Activated CD8-positive, alpha-beta T cell treated with anti-CD3 and anti-CD28 coated beads, Interleukin-2, amount 10 ng/mL, durations not matched to agents 7 days and 5 days (primary cell): ENCODE measurements around the gene AGBL2. TPM values are rescaled to one million over a fixed set of nuclear protein-coding genes. Genes with fewer than 3 reads are reported as not detected.
"Not testable (repeated sequence)": the region's sequence is repeated elsewhere in the genome, so short reads cannot be mapped to it uniquely, and the experiment has no call there.

Source experiments
- ATAC-seq: fragments of 150-1000 bp; cut with Tn5 transposase; one replicate; pipeline ENCODE4 v1.10.0; 2021; ENCODE audit warnings: moderate library complexity
- CTCF ChIA-PET: fragments of 350-600 bp; sonication (Branson Sonifier 250); formaldehyde crosslinking; loops from one replicate; lab custom pipeline; 2021; ENCODE audit warnings: antibody characterized with exemption; lab: Charles Lee
- POLR2A ChIA-PET: fragments of 350-600 bp; sonication (Branson Sonifier 250); formaldehyde crosslinking; loops from one replicate; lab custom pipeline; 2021; ENCODE audit warnings: antibody characterized with exemption; lab: Charles Lee
- DNase-seq: peaks from one replicate; pipeline ENCODE4 v3.0.0-alpha.2; 2020
- H3K27ac Mint-ChIP-seq: one replicate; pipeline ENCODE4 v1.8.0; 2021; ENCODE audit warnings: mild to moderate bottlenecking, mixed read lengths
- H3K27me3 Mint-ChIP-seq: one replicate; pipeline ENCODE4 v1.8.0; 2021; ENCODE audit warnings: low read depth, mixed read lengths
- H3K36me3 Mint-ChIP-seq: one replicate; pipeline ENCODE4 v1.8.0; 2021; ENCODE audit warnings: low read depth, mixed read lengths
- H3K4me1 Mint-ChIP-seq: one replicate; pipeline ENCODE4 v1.8.0; 2021; ENCODE audit warnings: low read depth, mixed read lengths
- H3K4me3 Mint-ChIP-seq: one replicate; pipeline ENCODE4 v1.8.0; 2021; ENCODE audit warnings: mild to moderate bottlenecking, mixed read lengths
- H3K9me3 Mint-ChIP-seq: one replicate; pipeline ENCODE4 v1.8.0; 2022; ENCODE audit warnings: mixed read lengths; ENCODE audit not compliant: insufficient read depth
- total RNA-seq, 2 experiments: library from RNA; stranded (reverse); gene quantifications; one replicate each; pipeline ENCODE4 v1.2.3, GENCODE V29; 2021

AGBL2 gene
- total RNA-seq, 2 experiments from 2014 or later = 5.6 to 7.8 TPM

GRCh38 chr11:47688991-47689390 lies 26.2 kb downstream of the AGBL2 start:
- Mint-ChIP-seq H3K4me1 (peaks cover 10% of the 10 kb centered on the region), H3K9me3 (no peaks in the 10 kb centered on the region), H3K36me3 (no peaks in the 10 kb centered on the region), H3K4me3 (no peak overlapping the region), H3K27me3 (no peaks in the 10 kb centered on the region), H3K27ac (no peak overlapping the region)
- ChIA-PET CTCF (no interaction called here), POLR2A (interaction anchor here (0.6 kb wide), 1 partner anchor 208 kb away, joined by 3 read pairs; no protein-coding TSS in a partner anchor)
- ATAC-seq (no peak), DNase-seq (no peak)

- DNase-seq = no peak
- no peak for ATAC-seq
- Mint-ChIP-seq H3K4me3 (no peak overlapping the region), H3K4me1 (peaks cover 6% of the 10 kb centered on the region), H3K27ac (no peak overlapping the region), H3K36me3 (no peaks in the 10 kb centered on the region), H3K27me3 (no peaks in the 10 kb centered on the region), H3K9me3 (no peaks in the 10 kb centered on the region)
- POLR2A ChIA-PET = interaction anchor here (0.6 kb wide), 1 partner anchor 31 kb away, joined by 3 read pairs; no protein-coding TSS in a partner anchor
- CTCF ChIA-PET = no interaction called here
These were observed 27.1 kb downstream of the AGBL2 start for GRCh38 chr11:47688111-47688510.

- POLR2A ChIA-PET = not testable (repeated sequence)
These were observed 28.5 kb downstream of the AGBL2 start for GRCh38 chr11:47686704-47687103.

GRCh38 chr11:47686151-47686550 lies 29.0 kb downstream of the AGBL2 start:
- CTCF ChIA-PET = no interaction called here
- no peak overlapping the region for H3K4me3 Mint-ChIP-seq

More at GRCh38 chr11:47686704-47687103, 28.5 kb downstream of the AGBL2 start:
- H3K27ac Mint-ChIP-seq, H3K9me3 Mint-ChIP-seq, ATAC-seq, H3K4me1 Mint-ChIP-seq, H3K36me3 Mint-ChIP-seq, H3K27me3 Mint-ChIP-seq, CTCF ChIA-PET, H3K4me3 Mint-ChIP-seq, DNase-seq: not testable (repeated sequence)

GRCh38 chr11:47675851-47676250 lies 39.3 kb downstream of the AGBL2 start:
- no peaks in the 10 kb centered on the region for H3K9me3 Mint-ChIP-seq
- DNase-seq (no peak), ATAC-seq (no peak)
- H3K4me3 Mint-ChIP-seq = no peak overlapping the region
- H3K27me3 Mint-ChIP-seq = no peaks in the 10 kb centered on the region
- ChIA-PET POLR2A (no interaction called here), CTCF (no interaction called here)
- no peak overlapping the region for H3K27ac Mint-ChIP-seq
- H3K4me1 Mint-ChIP-seq = no peaks in the 10 kb centered on the region
- H3K36me3 Mint-ChIP-seq = no peaks in the 10 kb centered on the region

More at GRCh38 chr11:47686151-47686550, 29.0 kb downstream of the AGBL2 start:
- no peaks in the 10 kb centered on the region for H3K36me3 Mint-ChIP-seq
- POLR2A ChIA-PET = no interaction called here
- no peak overlapping the region for H3K27ac Mint-ChIP-seq
- H3K4me1 Mint-ChIP-seq = no peaks in the 10 kb centered on the region
- no peaks in the 10 kb centered on the region for H3K9me3 Mint-ChIP-seq
- DNase-seq (no peak), ATAC-seq (no peak)
- no peaks in the 10 kb centered on the region for H3K27me3 Mint-ChIP-seq

GRCh38 chr11:47672283-47672730 lies 42.9 kb downstream of the AGBL2 start:
- H3K9me3 Mint-ChIP-seq = no peaks in the 10 kb centered on the region
- POLR2A ChIA-PET = no interaction called here
- no peak overlapping the region for H3K4me3 Mint-ChIP-seq
- H3K4me1 Mint-ChIP-seq = peaks cover 5% of the 10 kb centered on the region
- H3K27me3 Mint-ChIP-seq = no peaks in the 10 kb centered on the region
- DNase-seq (no peak), ATAC-seq (no peak)
- no peaks in the 10 kb centered on the region for H3K36me3 Mint-ChIP-seq
- no peak overlapping the region for H3K27ac Mint-ChIP-seq
- CTCF ChIA-PET = no interaction called here

- Mint-ChIP-seq H3K4me3 (no peak overlapping the region), H3K36me3 (no peaks in the 10 kb centered on the region), H3K9me3 (no peaks in the 10 kb centered on the region), H3K27ac (no peak overlapping the region), H3K27me3 (no peaks in the 10 kb centered on the region), H3K4me1 (peaks cover 5% of the 10 kb centered on the region)
- no peak for DNase-seq
- ChIA-PET CTCF (no interaction called here), POLR2A (interaction anchor here (0.6 kb wide), 1 partner anchor 34 kb away, joined by 3 read pairs; no protein-coding TSS in a partner anchor)
- no peak for ATAC-seq
These were observed 45.3 kb downstream of the AGBL2 start for GRCh38 chr11:47669856-47670255.

GRCh38 chr11:47668665-47669064 lies 46.5 kb downstream of the AGBL2 start:
- Mint-ChIP-seq H3K27me3 (no peaks in the 10 kb centered on the region), H3K27ac (no peak overlapping the region), H3K4me1 (peaks cover 5% of the 10 kb centered on the region), H3K9me3 (no peaks in the 10 kb centered on the region), H3K4me3 (no peak overlapping the region), H3K36me3 (no peaks in the 10 kb centered on the region)
- ChIA-PET POLR2A (no interaction called here), CTCF (no interaction called here)
- no peak for ATAC-seq
- no peak for DNase-seq

- H3K9me3 Mint-ChIP-seq = no peaks in the 10 kb centered on the region
- POLR2A ChIA-PET = no interaction called here
- DNase-seq (no peak), ATAC-seq (no peak)
- no peaks in the 10 kb centered on the region for H3K27me3 Mint-ChIP-seq
- H3K4me3 Mint-ChIP-seq = no peak overlapping the region
- CTCF ChIA-PET = no interaction called here
- H3K36me3 Mint-ChIP-seq = no peaks in the 10 kb centered on the region
- H3K27ac Mint-ChIP-seq = no peak overlapping the region
- peaks cover 8% of the 10 kb centered on the region for H3K4me1 Mint-ChIP-seq
These were observed 47.6 kb downstream of the AGBL2 start for GRCh38 chr11:47667555-47667954.

- no peaks in the 10 kb centered on the region for H3K27me3 Mint-ChIP-seq
- no peak overlapping the region for H3K27ac Mint-ChIP-seq
- POLR2A ChIA-PET = no interaction called here
- DNase-seq = no peak
- peaks cover 8% of the 10 kb centered on the region for H3K4me1 Mint-ChIP-seq
- H3K9me3 Mint-ChIP-seq = no peaks in the 10 kb centered on the region
- no peak overlapping the region for H3K4me3 Mint-ChIP-seq
- no peak for ATAC-seq
- CTCF ChIA-PET = no interaction called here
- H3K36me3 Mint-ChIP-seq = no peaks in the 10 kb centered on the region
These were observed 48.0 kb downstream of the AGBL2 start for GRCh38 chr11:47667135-47667534.

GRCh38 chr11:47664936-47665335 lies 50.2 kb downstream of the AGBL2 start:
- ATAC-seq, H3K4me3 Mint-ChIP-seq: not testable (repeated sequence)

GRCh38 chr11:47661245-47661644 lies 53.9 kb downstream of the AGBL2 start:
- POLR2A ChIA-PET = no interaction called here
- peaks cover 3% of the 10 kb centered on the region for H3K4me1 Mint-ChIP-seq

More at GRCh38 chr11:47664936-47665335, 50.2 kb downstream of the AGBL2 start:
- POLR2A ChIA-PET = interaction anchor here (1.1 kb wide), 1 partner anchor 50 kb away, joined by 3 read pairs; no protein-coding TSS in a partner anchor
- H3K36me3 Mint-ChIP-seq, H3K27me3 Mint-ChIP-seq, H3K9me3 Mint-ChIP-seq, DNase-seq, H3K4me1 Mint-ChIP-seq, H3K27ac Mint-ChIP-seq, CTCF ChIA-PET: not testable (repeated sequence)

GRCh38 chr11:47659276-47659675 lies 55.9 kb downstream of the AGBL2 start:
- CTCF ChIA-PET = no interaction called here
- POLR2A ChIA-PET = no interaction called here
- DNase-seq (no peak), ATAC-seq (no peak)
- Mint-ChIP-seq H3K9me3 (no peaks in the 10 kb centered on the region), H3K27me3 (no peaks in the 10 kb centered on the region), H3K36me3 (no peaks in the 10 kb centered on the region), H3K4me3 (no peak overlapping the region), H3K27ac (no peak overlapping the region), H3K4me1 (peaks cover 3% of the 10 kb centered on the region)

More at GRCh38 chr11:47661245-47661644, 53.9 kb downstream of the AGBL2 start:
- Mint-ChIP-seq H3K36me3 (no peaks in the 10 kb centered on the region), H3K27ac (no peak overlapping the region), H3K4me3 (no peak overlapping the region), H3K27me3 (no peaks in the 10 kb centered on the region), H3K9me3 (no peaks in the 10 kb centered on the region)
- DNase-seq (no peak), ATAC-seq (no peak)
- CTCF ChIA-PET = interaction anchor here (0.6 kb wide), 1 partner anchor 300 kb away, joined by 5 read pairs; no protein-coding TSS in a partner anchor
